ENCODE data around the gene PGAP1. TPM values are rescaled to one million over a fixed set of nuclear protein-coding genes. Genes with fewer than 3 reads are reported as not detected.

PGAP1 gene
- total and polyA plus RNA-seq, 9 of the 15 experiments (the other 6 are each of a cell fraction or from before 2014, with no cell fraction given) = 0.08 to 0.73 (median 0.52) TPM

GRCh38 chr2:196801674-196802261 is 124.7 kb downstream of the PGAP1 start:
- no TSS peak for BruUV-seq (replicated peaks)
- CTCF ChIA-PET (ENCODE audit: low intra/inter-chr PET ratio) = no interaction called here
- peaks cover 0 to 2% of the 10 kb centered on the region in 2 experiments; a peak in 2 of 5 replicates for H3K4me1 ChIP-seq (replicated peaks in 1 of 2; ENCODE audit: control insufficient read depth in 2 of 2, insufficient read depth in 2 of 2, low read length in 2 of 2)
- peaks cover 21% of the 10 kb centered on the region for H3K79me2 ChIP-seq (ENCODE audit: control insufficient read depth, insufficient read depth, low read length)
- intact Hi-C loops (cut with micrococcal nuclease) = no loop called here
- H3K9ac ChIP-seq (ENCODE audit: insufficient read depth in 1 of 2, low read depth in 2 of 2, low read length in 2 of 2) = no peak overlapping the region
- no peaks in the 10 kb centered on the region for H3K27me3 ChIP-seq (ENCODE audit: control insufficient read depth in 2 of 2, insufficient read depth in 2 of 2, low read length in 2 of 2)
- ATAC-seq (no peak), DNase-seq (ENCODE audit: extremely low read depth in 1 of 4, low spot score in 3 of 4) (no peak), FAIRE-seq (no peak)
- H3K36me3 ChIP-seq (ENCODE audit: control insufficient read depth, insufficient read depth, low read length) = peaks cover 11% of the 10 kb centered on the region; the same call in 2 of the 3 replicates
- in situ Hi-C loops (cut with MboI) = no loop called here
- POLR2A ChIA-PET = no interaction called here
- H3K9me3 ChIP-seq (replicated peaks; ENCODE audit: control insufficient read depth, insufficient read depth, low read depth, low read length) = no peaks in the 10 kb centered on the region
- H2AFZ ChIP-seq (ENCODE audit: low read depth, low read length) = no peak overlapping the region
- no peak overlapping the region for H3K4me2 ChIP-seq (ENCODE audit: insufficient read depth, low read length)
- H4K20me1 ChIP-seq (replicated peaks; ENCODE audit: control insufficient read depth, insufficient read depth, low read length) = no peaks in the 10 kb centered on the region
- H3K27ac ChIP-seq (ENCODE audit: extremely low read depth, low read depth, low read length) = no peak overlapping the region
- H3K4me3 ChIP-seq = no peak overlapping the region
- WGBS (ENCODE audit: insufficient coverage, low coverage, missing lambda C conversion rate) = 10% methylated on average over 2 of the region's 2 CpGs
- no peaks in the 10 kb centered on the region for H3K9me1 ChIP-seq (ENCODE audit: control insufficient read depth, insufficient read depth, low read length)
- TF ChIP-seq, protein P1, sequence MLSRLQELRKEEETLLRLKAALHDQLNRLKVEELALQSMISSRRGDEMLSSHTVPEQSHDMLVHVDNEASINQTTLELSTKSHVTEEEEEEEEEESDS (CRISPR knock-in tag; IDR thresholded peaks at IDR 0.05) = no peak
- no peak for TF ChIP-seq ZNF644 (tag; IDR thresholded peaks at IDR 0.05; ENCODE audit: low read depth)
- no peak for TF ChIP-seq TCF7L2 (IDR thresholded peaks at IDR 0.05; ENCODE audit: low read depth, low read length)
- no peak for TF ChIP-seq HDAC2 (IDR thresholded peaks at IDR 0.05)
- no peak for TF ChIP-seq ETS1 (conservative IDR thresholded peaks at IDR 0.05; ENCODE audit: control insufficient read depth, low read depth, low read length)
- TF ChIP-seq DEAF1 (CRISPR knock-in tag; IDR thresholded peaks at IDR 0.05) = no peak
- TF ChIP-seq MAZ (CRISPR knock-in tag; conservative IDR thresholded peaks at IDR 0.05 in 1 of 2, IDR thresholded peaks at IDR 0.05 in 1 of 2) = no peak
- no peak for TF ChIP-seq ZNF592 (IDR thresholded peaks at IDR 0.05)
- no peak for TF ChIP-seq BRF1 (IDR thresholded peaks at IDR 0.05; ENCODE audit: borderline replicate concordance, extremely low read depth, insufficient read length)
- TF ChIP-seq HNRNPUL1 (IDR thresholded peaks at IDR 0.05; ENCODE audit: low read length) = no peak
- no peak for TF ChIP-seq RAD21 (CRISPR knock-in tag; conservative IDR thresholded peaks at IDR 0.05 in 1 of 2, IDR thresholded peaks at IDR 0.05 in 1 of 2)
- no peak for TF ChIP-seq ZNF740 (CRISPR knock-in tag; IDR thresholded peaks at IDR 0.05)
- no peak for TF ChIP-seq ZNF740 (tag; IDR thresholded peaks at IDR 0.05)
